Mucosa of rectum (tissue), 2 donors: ENCODE data around the gene SMIM13.

ENCODE experiments used
- H3K27ac ChIP-seq, 2 donors: one replicate each; pipeline ENCODE4 v1.7.0; 2013; ENCODE audit warnings: inconsistent platforms in 2 of 2, low read depth in 2 of 2, low read length in 2 of 2
- H3K27me3 ChIP-seq, 2 donors: one replicate each; pipeline ENCODE4 v1.7.0; 2013; ENCODE audit warnings: low read length in 2 of 2; ENCODE audit not compliant: control insufficient read depth in 2 of 2, insufficient read depth in 2 of 2
- H3K36me3 ChIP-seq, 2 donors: one replicate each; pipeline ENCODE4 v1.7.0; 2013; ENCODE audit warnings: low read length in 2 of 2; ENCODE audit not compliant: control insufficient read depth in 2 of 2, insufficient read depth in 2 of 2
- H3K4me1 ChIP-seq, 2 donors: one replicate each; pipeline ENCODE4 v1.7.0; 2013; ENCODE audit warnings: low read length in 2 of 2, mild to moderate bottlenecking in 1 of 2; ENCODE audit not compliant: control insufficient read depth in 2 of 2, insufficient read depth in 2 of 2
- H3K4me3 ChIP-seq, 2 donors: one replicate each; pipeline ENCODE4 v1.7.0; 2013; ENCODE audit warnings: low read length in 2 of 2
- H3K9ac ChIP-seq, 2 donors: one replicate each; pipeline ENCODE4 v1.7.0; 2013; ENCODE audit warnings: low read length in 2 of 2, low read depth in 1 of 2, mild to moderate bottlenecking in 1 of 2
- H3K9me3 ChIP-seq, 2 donors: one replicate each; pipeline ENCODE4 v1.7.0; 2013; ENCODE audit warnings: low read length in 2 of 2; ENCODE audit not compliant: control insufficient read depth in 2 of 2
- donor health status: healthy.
- donor health status: Normal muscosa, but diverticular disease.

SMIM13 gene

GRCh38 chr6:11062715-11063114 is 30.9 kb upstream of the SMIM13 start:
- Histone ChIP-seq H3K9me3 (no peaks in the 10 kb centered on the region), H3K27ac (no peak overlapping the region), H3K27me3 (no peaks in the 10 kb centered on the region), H3K36me3 (no peaks in the 10 kb centered on the region), H3K4me3 (no peak overlapping the region), H3K4me1 (no peaks in the 10 kb centered on the region), H3K9ac (no peak overlapping the region)

- Histone ChIP-seq H3K4me1 (peaks cover 0 to 2% of the 10 kb centered on the region in 2 donors), H3K27ac (no peak overlapping the region), H3K9me3 (no peaks in the 10 kb centered on the region), H3K36me3 (no peaks in the 10 kb centered on the region), H3K9ac (no peak overlapping the region), H3K27me3 (no peaks in the 10 kb centered on the region), H3K4me3 (no peak overlapping the region)
Observed at GRCh38 chr6:11064836-11065235, 28.8 kb upstream of the SMIM13 start.

- Histone ChIP-seq H3K27ac (no peak overlapping the region), H3K36me3 (no peaks in the 10 kb centered on the region), H3K4me3 (no peak overlapping the region), H3K9ac (no peak overlapping the region), H3K4me1 (peaks cover 0 to 2% of the 10 kb centered on the region in 2 donors), H3K27me3 (no peaks in the 10 kb centered on the region), H3K9me3 (no peaks in the 10 kb centered on the region)
Observed at GRCh38 chr6:11065436-11066202, 28.0 kb upstream of the SMIM13 start.

GRCh38 chr6:11066505-11067347 is 26.9 kb upstream of the SMIM13 start:
- Histone ChIP-seq H3K27me3 (no peaks in the 10 kb centered on the region), H3K4me1 (peaks cover 0 to 2% of the 10 kb centered on the region in 2 donors), H3K9me3 (no peaks in the 10 kb centered on the region), H3K27ac (no peak overlapping the region), H3K4me3 (no peak overlapping the region), H3K36me3 (no peaks in the 10 kb centered on the region), H3K9ac (no peak overlapping the region)

GRCh38 chr6:11067348-11067747 is 26.3 kb upstream of the SMIM13 start:
- H3K27me3 ChIP-seq, result no peaks in the 10 kb centered on the region
- H3K9ac ChIP-seq, result no peak overlapping the region
- no peaks in the 10 kb centered on the region for H3K36me3 ChIP-seq
- no peaks in the 10 kb centered on the region for H3K9me3 ChIP-seq
- no peak overlapping the region for H3K4me3 ChIP-seq
- peaks cover 0 to 2% of the 10 kb centered on the region in 2 donors for H3K4me1 ChIP-seq
- no peak overlapping the region for H3K27ac ChIP-seq

GRCh38 chr6:11069760-11070159 is 23.9 kb upstream of the SMIM13 start:
- no peak overlapping the region for H3K27ac ChIP-seq
- H3K4me3 ChIP-seq, result no peak overlapping the region

GRCh38 chr6:11072101-11072500 is 21.5 kb upstream of the SMIM13 start:
- Histone ChIP-seq H3K36me3 (no peaks in the 10 kb centered on the region), H3K27ac (no peak overlapping the region), H3K27me3 (no peaks in the 10 kb centered on the region), H3K9me3 (no peaks in the 10 kb centered on the region), H3K4me3 (no peak overlapping the region), H3K4me1 (peaks cover 0 to 2% of the 10 kb centered on the region in 2 donors), H3K9ac (no peak overlapping the region)

More at GRCh38 chr6:11069760-11070159, 23.9 kb upstream of the SMIM13 start:
- Histone ChIP-seq H3K9ac (no peak overlapping the region), H3K4me1 (peaks cover 0 to 2% of the 10 kb centered on the region in 2 donors), H3K27me3 (no peaks in the 10 kb centered on the region), H3K9me3 (no peaks in the 10 kb centered on the region), H3K36me3 (no peaks in the 10 kb centered on the region)

GRCh38 chr6:11076540-11076939 is 17.1 kb upstream of the SMIM13 start:
- no peak overlapping the region for H3K27ac ChIP-seq
- no peaks in the 10 kb centered on the region for H3K9me3 ChIP-seq
- no peak overlapping the region for H3K4me3 ChIP-seq
- H3K36me3 ChIP-seq, result no peaks in the 10 kb centered on the region
- no peaks in the 10 kb centered on the region for H3K27me3 ChIP-seq
- H3K9ac ChIP-seq, result no peak overlapping the region
- no peaks in the 10 kb centered on the region for H3K4me1 ChIP-seq

GRCh38 chr6:11078266-11078665 is 15.4 kb upstream of the SMIM13 start:
- Histone ChIP-seq H3K9me3 (no peaks in the 10 kb centered on the region), H3K27ac (no peak overlapping the region), H3K4me1 (no peaks in the 10 kb centered on the region), H3K4me3 (no peak overlapping the region), H3K27me3 (no peaks in the 10 kb centered on the region), H3K9ac (no peak overlapping the region), H3K36me3 (no peaks in the 10 kb centered on the region)

- H3K9ac ChIP-seq, result no peak overlapping the region
- no peaks in the 10 kb centered on the region for H3K36me3 ChIP-seq
- H3K27me3 ChIP-seq, result no peaks in the 10 kb centered on the region
- H3K4me1 ChIP-seq, result no peaks in the 10 kb centered on the region
- no peaks in the 10 kb centered on the region for H3K9me3 ChIP-seq
- no peak overlapping the region for H3K4me3 ChIP-seq
- no peak overlapping the region for H3K27ac ChIP-seq
Observed at GRCh38 chr6:11080296-11080695, 13.3 kb upstream of the SMIM13 start.
